ENCODE results near the gene TMEM140.
"Not testable (repeated sequence)": the region's sequence is repeated elsewhere in the genome, so short reads cannot be mapped to it uniquely, and the experiment has no call there.

Gene TMEM140

GRCh38 chr7:135111379-135111778 lies 36.5 kb upstream of the TMEM140 start:
- CTCF ChIA-PET, result interaction anchor here (0.6 kb wide), 1 partner anchor 479 kb away, joined by 3 read pairs; no protein-coding TSS in a partner anchor
- TF ChIP-seq FOXK2 (IDR thresholded peaks at IDR 0.05), result no peak
- no peak for TF ChIP-seq FOXA1 (IDR thresholded peaks at IDR 0.05)
- TF ChIP-seq SP1 (IDR thresholded peaks at IDR 0.05), result no peak
- POLR2A ChIA-PET, result no interaction called here
- no peak for DNase-seq (ENCODE audit: extremely low spot score)

GRCh38 chr7:135114622-135115021 lies 33.2 kb upstream of the TMEM140 start:
- TF ChIP-seq PKNOX1 (IDR thresholded peaks at IDR 0.05) (no peak), SP1 (IDR thresholded peaks at IDR 0.05) (no peak), FOXM1 (IDR thresholded peaks at IDR 0.05; ENCODE audit: borderline replicate concordance) (no peak), L3MBTL2 (conservative IDR thresholded peaks at IDR 0.05) (no peak), NFRKB (IDR thresholded peaks at IDR 0.05) (no peak), TARDBP (IDR thresholded peaks at IDR 0.05) (no peak), SUZ12 (IDR thresholded peaks at IDR 0.05) (no peak), ZNF384 (IDR thresholded peaks at IDR 0.05) (no peak), BHLHE40 (IDR thresholded peaks at IDR 0.05; ENCODE audit: borderline replicate concordance) (no peak), FOXA1 (IDR thresholded peaks at IDR 0.05) (no peak), CTBP1 (IDR thresholded peaks at IDR 0.05; ENCODE audit: borderline replicate concordance) (no peak), FOXK2 (IDR thresholded peaks at IDR 0.05) (no peak), ARNT (IDR thresholded peaks at IDR 0.05) (no peak), HDGF (IDR thresholded peaks at IDR 0.05; ENCODE audit: borderline replicate concordance) (no peak), LEF1 (IDR thresholded peaks at IDR 0.05; ENCODE audit: borderline replicate concordance) (no peak), ELF4 (IDR thresholded peaks at IDR 0.05) (no peak)
- ChIA-PET POLR2A (no interaction called here), CTCF (no interaction called here)
- DNase-seq (ENCODE audit: extremely low spot score), result no peak

GRCh38 chr7:135117096-135117495 lies 30.8 kb upstream of the TMEM140 start:
- ChIA-PET POLR2A (no interaction called here), CTCF (no interaction called here)
- no peak for DNase-seq (ENCODE audit: extremely low spot score)
- no peak for TF ChIP-seq LEF1 (IDR thresholded peaks at IDR 0.05; ENCODE audit: borderline replicate concordance)
- no peak for TF ChIP-seq FOXM1 (IDR thresholded peaks at IDR 0.05; ENCODE audit: borderline replicate concordance)
- TF ChIP-seq SP1 (IDR thresholded peaks at IDR 0.05), result no peak
- no peak for TF ChIP-seq PKNOX1 (IDR thresholded peaks at IDR 0.05)
- no peak for TF ChIP-seq HDGF (IDR thresholded peaks at IDR 0.05; ENCODE audit: borderline replicate concordance)
- TF ChIP-seq ARNT (IDR thresholded peaks at IDR 0.05), result no peak
- no peak for TF ChIP-seq CTBP1 (IDR thresholded peaks at IDR 0.05; ENCODE audit: borderline replicate concordance)
- no peak for TF ChIP-seq ZNF384 (IDR thresholded peaks at IDR 0.05)
- TF ChIP-seq NFRKB (IDR thresholded peaks at IDR 0.05), result no peak

GRCh38 chr7:135121868-135122267 lies 26.0 kb upstream of the TMEM140 start:
- DNase-seq (ENCODE audit: extremely low spot score), result no peak
- CTCF ChIA-PET, result no interaction called here
- POLR2A ChIA-PET, result no interaction called here
- TF ChIP-seq BHLHE40 (IDR thresholded peaks at IDR 0.05; ENCODE audit: borderline replicate concordance), result no peak
- no peak for TF ChIP-seq LEF1 (IDR thresholded peaks at IDR 0.05; ENCODE audit: borderline replicate concordance)
- no peak for TF ChIP-seq ELF4 (IDR thresholded peaks at IDR 0.05)
- no peak for TF ChIP-seq ZNF384 (IDR thresholded peaks at IDR 0.05)
- no peak for TF ChIP-seq FOXK2 (IDR thresholded peaks at IDR 0.05)
- no peak for TF ChIP-seq NFRKB (IDR thresholded peaks at IDR 0.05)
- no peak for TF ChIP-seq SUZ12 (IDR thresholded peaks at IDR 0.05)
- TF ChIP-seq TARDBP (IDR thresholded peaks at IDR 0.05), result no peak
- TF ChIP-seq FOXA1 (IDR thresholded peaks at IDR 0.05), result no peak
- no peak for TF ChIP-seq PKNOX1 (IDR thresholded peaks at IDR 0.05)
- TF ChIP-seq HDGF (IDR thresholded peaks at IDR 0.05; ENCODE audit: borderline replicate concordance), result no peak

- CTCF ChIA-PET; DNase-seq (ENCODE audit: extremely low spot score); POLR2A ChIA-PET: not testable (repeated sequence)
Measured at GRCh38 chr7:135124631-135125030, 23.2 kb upstream of the TMEM140 start.

GRCh38 chr7:135128931-135129330 lies 18.9 kb upstream of the TMEM140 start:
- no peak for DNase-seq (ENCODE audit: extremely low spot score)
- ChIA-PET CTCF (no interaction called here), POLR2A (no interaction called here)
- no peak for TF ChIP-seq ARNT (IDR thresholded peaks at IDR 0.05)
- TF ChIP-seq ELF4 (IDR thresholded peaks at IDR 0.05), result no peak

GRCh38 chr7:135129579-135129978 lies 18.3 kb upstream of the TMEM140 start:
- ChIA-PET CTCF (no interaction called here), POLR2A (no interaction called here)
- DNase-seq (ENCODE audit: extremely low spot score), result no peak
- TF ChIP-seq LEF1 (IDR thresholded peaks at IDR 0.05; ENCODE audit: borderline replicate concordance), result no peak

All from HEK293T (cell line).